Endothelial cell of umbilical vein (primary cell): ENCODE results near the gene DNM2. TPM values are rescaled to one million over a fixed set of nuclear protein-coding genes. Genes with fewer than 3 reads are reported as not detected.

ENCODE experiments used
- BruUV-seq: library from RNA; stranded (reverse); fragments of 400-500 nt; replicated peaks from 2 replicates; lab custom pipeline; 2021; lab: Mats Ljungman, UMichigan
- CTCF ChIA-PET: fragments of 300-600, 350-600 bp; sonication (Branson Sonifier 250); formaldehyde crosslinking; loops from one replicate; lab custom pipeline; 2021; ENCODE audit warnings: antibody characterized with exemption, inconsistent platforms; lab: Charles Lee
- POLR2A ChIA-PET: fragments of 300-600, 350-600 bp; sonication (Branson Sonifier 250); formaldehyde crosslinking; loops from one replicate; lab custom pipeline; 2021; ENCODE audit warnings: antibody characterized with exemption, inconsistent platforms; lab: Charles Lee
- DNase-seq: peaks from one replicate; pipeline ENCODE4 v3.0.0-alpha.2; 2011; ENCODE audit warnings: low read depth, low spot score
- FAIRE-seq: peaks from 2 replicates; lab custom pipeline; 2011; peaks lifted over from hg19 to GRCh38; lab: Jason Lieb, UNC
- H2AFZ ChIP-seq: 2 replicates; pipeline ENCODE4 v1.6.0; 2012; ENCODE audit warnings: low read depth, low read length, control low read depth, inconsistent platforms
- H3K27ac ChIP-seq: 2 replicates; pipeline ENCODE4 v1.5.1; 2011; ENCODE audit warnings: low read depth, mild to moderate bottlenecking, control low read depth, low read length, moderate library complexity; ENCODE audit not compliant: insufficient read depth
- H3K27me3 ChIP-seq, 2 experiments: 2 replicates each; pipeline versions ENCODE4 v1.6.0 to v1.6.1; 2011; ENCODE audit warnings: low read length in 2 of 2, mixed read lengths in 1 of 2; ENCODE audit not compliant: control insufficient read depth in 2 of 2, insufficient read depth in 2 of 2
- H3K36me3 ChIP-seq, 2 experiments: 2 replicates in 1 of 2; 3 replicates in 1 of 2; pipeline ENCODE4 v1.5.1; 2011; ENCODE audit warnings: low read length in 2 of 2, mild to moderate bottlenecking in 1 of 2, moderate library complexity in 1 of 2; ENCODE audit not compliant: control insufficient read depth in 2 of 2, insufficient read depth in 2 of 2; ENCODE audit errors: extremely low read depth in 1 of 2
- H3K4me1 ChIP-seq: 3 replicates; pipeline ENCODE4 v1.5.1; 2011; ENCODE audit warnings: mild to moderate bottlenecking, low read length; ENCODE audit not compliant: control insufficient read depth, insufficient read depth; ENCODE audit errors: extremely low read depth
- H3K4me2 ChIP-seq: 2 replicates; pipeline ENCODE4 v1.6.1; 2011; ENCODE audit warnings: low read length, control low read depth, mixed read lengths; ENCODE audit not compliant: insufficient read depth
- H3K4me3 ChIP-seq, 3 experiments: fragments of 200-600 bp in 1 of 3; sonication (generic), shearing (Covaris generic) in 1 of 3; replicated peaks in 1 of 3; 2 replicates each; pipeline ENCODE4 v1.5.1; 2011 to 2016; ENCODE audit warnings: control low read depth in 3 of 3, low read length in 3 of 3, mild to moderate bottlenecking in 2 of 3, inconsistent platforms in 1 of 3, low read depth in 1 of 3, moderate library complexity in 1 of 3; ENCODE audit not compliant: insufficient read depth in 1 of 3
- H3K79me2 ChIP-seq: 2 replicates; pipeline ENCODE4 v1.6.0; 2012; ENCODE audit warnings: low read length, inconsistent platforms; ENCODE audit not compliant: control insufficient read depth, insufficient read depth
- H3K9ac ChIP-seq: replicated peaks from 2 replicates; pipeline ENCODE3; 2011; ENCODE audit warnings: low read length, control low read depth; ENCODE audit not compliant: insufficient read depth; ENCODE audit errors: extremely low read depth
- H3K9me1 ChIP-seq: replicated peaks from 3 replicates; pipeline ENCODE4 v1.6.0; 2011; ENCODE audit warnings: mild to moderate bottlenecking, low read length; ENCODE audit not compliant: control insufficient read depth, insufficient read depth; ENCODE audit errors: extremely low read depth
- H3K9me3 ChIP-seq: replicated peaks from 2 replicates; pipeline ENCODE4 v1.5.1; 2012; ENCODE audit warnings: low read length, inconsistent platforms; ENCODE audit not compliant: control insufficient read depth, insufficient read depth
- H4K20me1 ChIP-seq: replicated peaks from 2 replicates; pipeline ENCODE3; 2011; ENCODE audit warnings: mild to moderate bottlenecking, low read length; ENCODE audit not compliant: control insufficient read depth, insufficient read depth; ENCODE audit errors: extremely low read depth
- EZH2 ChIP-seq: IDR thresholded peaks from 2 replicates; pipeline ENCODE4 v1.6.1; 2012; ENCODE audit warnings: borderline replicate concordance, low read depth, mild to moderate bottlenecking, moderate library complexity, low read length, inconsistent platforms; ENCODE audit not compliant: severe bottlenecking
- FOS ChIP-seq: IDR thresholded peaks from 2 replicates; pipeline ENCODE4 v1.6.1; 2011; ENCODE audit warnings: mild to moderate bottlenecking, low read length, moderate library complexity, borderline replicate concordance; ENCODE audit not compliant: insufficient read depth
- GATA2 ChIP-seq: IDR thresholded peaks from 2 replicates; pipeline ENCODE4 v1.7.0; 2011; ENCODE audit warnings: low read depth, mild to moderate bottlenecking, moderate library complexity, mixed read lengths, low read length; ENCODE audit not compliant: insufficient read length, insufficient read depth
- JUN ChIP-seq: IDR thresholded peaks from 2 replicates; pipeline ENCODE4 v1.6.1; 2011; ENCODE audit warnings: borderline replicate concordance, low read depth; ENCODE audit not compliant: insufficient read length, insufficient read depth
- MYC ChIP-seq: IDR thresholded peaks from one replicate; pipeline ENCODE4 v1.6.1; 2011; ENCODE audit warnings: mild to moderate bottlenecking, low read depth, low read length
- POLR2A ChIP-seq: IDR thresholded peaks from 2 replicates; pipeline ENCODE4 v1.6.1; 2012; ENCODE audit warnings: low read depth, mild to moderate bottlenecking, control low read depth, low read length
- POLR2AphosphoS5 ChIP-seq: IDR thresholded peaks from 2 replicates; pipeline ENCODE4 v1.6.1; 2012; ENCODE audit warnings: low read depth, mild to moderate bottlenecking, control low read depth, low read length, moderate library complexity; ENCODE audit not compliant: insufficient read depth
- dilution Hi-C: fragments of 300-500 bp; cut with MboI; formaldehyde crosslinking; loops from one replicate; pipeline ENCODE4 v1.15.0; 2019; ENCODE audit warnings: low sequenced_read_pairs; ENCODE audit not compliant: extremely low pct_ligation_motif_present
- intact Hi-C: fragments of 100-400 bp; cut with micrococcal nuclease; formaldehyde crosslinking; loops from one replicate; pipeline ENCODE4 v1.10.0; 2022
- polyA plus RNA-seq, 4 experiments: library from polyadenylated mRNA; depleted of rRNA in 3 of 4; stranded (reverse) in 3 of 4; unstranded in 1 of 4; fragments of >200 nt; gene quantifications; 2 replicates each; pipeline versions ENCODE4 v1.2.1 to v1.2.3, GENCODE V29; 2011 to 2012; ENCODE audit warnings: missing spikeins in 1 of 4
- total RNA-seq: library from RNA; stranded (reverse); gene quantifications from 2 replicates; pipeline ENCODE4 v1.2.3, GENCODE V29; 2021
- TF ChIP-seq, protein P1 (sequence below): IDR thresholded peaks from 2 replicates; pipeline ENCODE4 v1.6.1; 2011; ENCODE audit not compliant: insufficient read depth, insufficient read length
- TF ChIP-seq, protein P2 (sequence below), 2 donors: IDR thresholded peaks; 1 replicate in 1 of 2; 2 replicates in 1 of 2; pipeline ENCODE4 v1.5.1; 2011; ENCODE audit warnings: low read length in 2 of 2, mild to moderate bottlenecking in 2 of 2, moderate library complexity in 2 of 2, control low read depth in 1 of 2, inconsistent platforms in 1 of 2, low read depth in 1 of 2; ENCODE audit not compliant: insufficient read depth in 1 of 2; ENCODE audit errors: extremely low read depth in 1 of 2

The DNM2 gene
- total and polyA plus RNA-seq, 2 donors (not counting 3 experiments of a cell fraction or from before 2014, with no cell fraction given) = 81.8 to 175 TPM

DNA sequence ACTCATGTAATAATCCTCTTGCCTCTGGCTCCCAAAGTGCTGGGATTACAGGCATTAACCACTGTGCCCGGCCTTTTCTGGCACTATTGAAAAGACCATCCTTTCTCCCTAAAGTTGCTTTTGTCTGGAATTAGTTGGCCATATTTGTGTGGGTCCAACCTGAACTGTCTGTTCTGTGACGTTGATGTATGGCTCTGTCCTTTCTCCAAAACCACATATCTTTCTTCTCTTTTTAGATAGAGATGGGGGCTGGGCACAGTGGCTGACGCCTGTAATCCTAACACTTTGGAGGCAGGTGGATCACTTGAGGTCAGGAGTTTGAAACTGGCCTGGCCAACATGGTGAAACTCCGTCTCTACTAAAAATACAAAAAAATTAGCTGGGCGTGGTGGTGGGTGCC, 17.9 kb downstream of the DNM2 start:
- Histone ChIP-seq H2AFZ (no peak overlapping the region), H3K4me3 (no peak overlapping the region), H3K9ac (no peak overlapping the region), H4K20me1 (no peaks in the 10 kb centered on the region), H3K27me3 (no peaks in the 10 kb centered on the region), H3K9me1 (no peaks in the 10 kb centered on the region), H3K79me2 (peaks cover 76% of the 10 kb centered on the region), H3K27ac (no peak overlapping the region), H3K4me1 (no peaks in the 10 kb centered on the region), H3K9me3 (no peaks in the 10 kb centered on the region), H3K36me3 (peaks cover 0 to 1% of the 10 kb centered on the region in 2 experiments), H3K4me2 (no peak overlapping the region)
- TF ChIP-seq MYC (no peak), FOS (no peak), GATA2 (no peak), EZH2 (no peak), JUN (no peak), POLR2A (no peak), POLR2AphosphoS5 (no peak)
- TF ChIP-seq, protein P1, sequence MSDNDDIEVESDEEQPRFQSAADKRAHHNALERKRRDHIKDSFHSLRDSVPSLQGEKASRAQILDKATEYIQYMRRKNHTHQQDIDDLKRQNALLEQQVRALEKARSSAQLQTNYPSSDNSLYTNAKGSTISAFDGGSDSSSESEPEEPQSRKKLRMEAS = no peak
- TF ChIP-seq, protein P2, sequence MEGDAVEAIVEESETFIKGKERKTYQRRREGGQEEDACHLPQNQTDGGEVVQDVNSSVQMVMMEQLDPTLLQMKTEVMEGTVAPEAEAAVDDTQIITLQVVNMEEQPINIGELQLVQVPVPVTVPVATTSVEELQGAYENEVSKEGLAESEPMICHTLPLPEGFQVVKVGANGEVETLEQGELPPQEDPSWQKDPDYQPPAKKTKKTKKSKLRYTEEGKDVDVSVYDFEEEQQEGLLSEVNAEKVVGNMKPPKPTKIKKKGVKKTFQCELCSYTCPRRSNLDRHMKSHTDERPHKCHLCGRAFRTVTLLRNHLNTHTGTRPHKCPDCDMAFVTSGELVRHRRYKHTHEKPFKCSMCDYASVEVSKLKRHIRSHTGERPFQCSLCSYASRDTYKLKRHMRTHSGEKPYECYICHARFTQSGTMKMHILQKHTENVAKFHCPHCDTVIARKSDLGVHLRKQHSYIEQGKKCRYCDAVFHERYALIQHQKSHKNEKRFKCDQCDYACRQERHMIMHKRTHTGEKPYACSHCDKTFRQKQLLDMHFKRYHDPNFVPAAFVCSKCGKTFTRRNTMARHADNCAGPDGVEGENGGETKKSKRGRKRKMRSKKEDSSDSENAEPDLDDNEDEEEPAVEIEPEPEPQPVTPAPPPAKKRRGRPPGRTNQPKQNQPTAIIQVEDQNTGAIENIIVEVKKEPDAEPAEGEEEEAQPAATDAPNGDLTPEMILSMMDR (IDR thresholded peaks at IDR 0.05; ENCODE audit: extremely low read depth in 1 of 2, insufficient read depth in 1 of 2, low read depth in 1 of 2, low read length in 2 of 2) = no peak
- dilution Hi-C loops = no loop called here
- no TSS peak for BruUV-seq
- FAIRE-seq = no peak
- intact Hi-C loops = no loop called here
- no peak for DNase-seq
- CTCF ChIA-PET = interaction anchor here (1.4 kb wide), 1 partner anchor 18 kb away, joined by 7 read pairs; the partner anchor contains the start of gene DNM2
- POLR2A ChIA-PET = no interaction called here
